WTC11 (cell line): ENCODE measurements around the gene TGM2. TPM values are rescaled to one million over a fixed set of nuclear protein-coding genes. Genes with fewer than 3 reads are reported as not detected.

ENCODE experiments used
- ATAC-seq: fragments of 200-7000 bp; cut with Tn5 transposase; 2 replicates; pipeline ENCODE4 v1.10.0; 2021; ENCODE audit warnings: mild to moderate bottlenecking, moderate library complexity
- CTCF ChIA-PET: fragments of 300-600 bp; sonication (Branson Sonifier 250); formaldehyde crosslinking; loops from one replicate; lab custom pipeline; 2021; ENCODE audit warnings: antibody characterized with exemption; lab: Charles Lee
- POLR2A ChIA-PET: fragments of 350-600 bp; sonication (Branson Sonifier 250); formaldehyde crosslinking; loops from one replicate; lab custom pipeline; 2021; ENCODE audit warnings: antibody characterized with exemption; lab: Charles Lee
- DNase-seq: peaks from one replicate; pipeline ENCODE4 v3.0.0; 2021; ENCODE audit warnings: low spot score
- H3K27ac Mint-ChIP-seq: 2 replicates; pipeline ENCODE4 v1.8.0; 2021; ENCODE audit warnings: mixed read lengths
- H3K27me3 Mint-ChIP-seq: 2 replicates; pipeline ENCODE4 v1.8.0; 2021; ENCODE audit warnings: low read depth, mild to moderate bottlenecking, moderate library complexity, mixed read lengths
- H3K36me3 Mint-ChIP-seq: 2 replicates; pipeline ENCODE4 v1.8.0; 2021; ENCODE audit warnings: mixed read lengths
- H3K4me1 Mint-ChIP-seq: 2 replicates; pipeline ENCODE4 v1.8.0; 2022; ENCODE audit warnings: mixed read lengths
- H3K4me3 Mint-ChIP-seq: 2 replicates; pipeline ENCODE4 v1.8.0; 2021; ENCODE audit warnings: mild to moderate bottlenecking, moderate library complexity, mixed read lengths
- H3K9me3 Mint-ChIP-seq: 2 replicates; pipeline ENCODE4 v1.8.0; 2021; ENCODE audit warnings: mixed read lengths
- ARID4B ChIP-seq: sonication (generic); formaldehyde crosslinking; IDR thresholded peaks from 2 replicates; pipeline ENCODE4 v1.8.0; 2023; ENCODE audit warnings: missing genetic modification reagents, mild to moderate bottlenecking, borderline replicate concordance
- ATF1 ChIP-seq: sonication (generic); formaldehyde crosslinking; IDR thresholded peaks from 2 replicates; pipeline ENCODE4 v1.8.1; 2023; ENCODE audit warnings: mild to moderate bottlenecking, moderate library complexity, missing genetic modification reagents
- CREB1 ChIP-seq: sonication (generic); formaldehyde crosslinking; IDR thresholded peaks from 2 replicates; pipeline ENCODE4 v1.8.0; 2023; ENCODE audit warnings: mild to moderate bottlenecking, missing genetic modification reagents
- FOXP1 ChIP-seq: sonication (generic); formaldehyde crosslinking; IDR thresholded peaks from 2 replicates; pipeline ENCODE4 v1.8.0; 2022; ENCODE audit warnings: missing genetic modification reagents, mild to moderate bottlenecking, moderate library complexity, borderline replicate concordance
- GRHL2 ChIP-seq: fragments of 250-450 bp; sonication (Bioruptor Pico); IDR thresholded peaks from 2 replicates; pipeline ENCODE4 v1.8.0; 2022; ENCODE audit warnings: mild to moderate bottlenecking, moderate library complexity; ENCODE audit not compliant: insufficient replicate concordance, severe bottlenecking
- HMGA2 ChIP-seq: fragments of 250-450 bp; sonication (Bioruptor Pico); IDR thresholded peaks from 2 replicates; pipeline ENCODE4 v1.4.0; 2021; ENCODE audit warnings: mild to moderate bottlenecking, moderate library complexity
- JUN ChIP-seq: sonication (generic); formaldehyde crosslinking; IDR thresholded peaks from 2 replicates; pipeline ENCODE4 v1.8.0; 2023; ENCODE audit warnings: mild to moderate bottlenecking, missing genetic modification reagents
- MXD4 ChIP-seq: fragments of 250-450 bp; sonication (Bioruptor Pico); IDR thresholded peaks from 2 replicates; pipeline ENCODE4 v1.8.0; 2021; ENCODE audit warnings: mild to moderate bottlenecking, moderate library complexity, borderline replicate concordance
- MYBL2 ChIP-seq: sonication (generic); formaldehyde crosslinking; IDR thresholded peaks from 2 replicates; pipeline ENCODE4 v1.8.1; 2023; ENCODE audit warnings: mild to moderate bottlenecking, moderate library complexity, missing genetic modification reagents
- PREB ChIP-seq: sonication (generic); formaldehyde crosslinking; IDR thresholded peaks from 2 replicates; pipeline ENCODE4 v1.8.1; 2022; ENCODE audit warnings: mild to moderate bottlenecking, missing genetic modification reagents, moderate library complexity, borderline replicate concordance
- RORB ChIP-seq: fragments of 250-450 bp; sonication (Bioruptor Pico); IDR thresholded peaks from 2 replicates; pipeline ENCODE4 v1.9.0; 2021; ENCODE audit warnings: mild to moderate bottlenecking
- SMAD3 ChIP-seq: sonication (generic); formaldehyde crosslinking; IDR thresholded peaks from 2 replicates; pipeline ENCODE4 v1.8.0; 2022; ENCODE audit warnings: missing genetic modification reagents, mild to moderate bottlenecking, borderline replicate concordance
- ZBTB43 ChIP-seq: sonication (generic); formaldehyde crosslinking; IDR thresholded peaks from 2 replicates; pipeline ENCODE4 v1.8.1; 2023; ENCODE audit warnings: mild to moderate bottlenecking, missing genetic modification reagents
- ZNF121 ChIP-seq: sonication (generic); formaldehyde crosslinking; IDR thresholded peaks from 2 replicates; pipeline ENCODE4 v1.8.0; 2023; ENCODE audit warnings: missing genetic modification reagents
- ZNF219 ChIP-seq: sonication (generic); formaldehyde crosslinking; IDR thresholded peaks from 2 replicates; pipeline ENCODE4 v1.8.0; 2023; ENCODE audit warnings: missing genetic modification reagents, mild to moderate bottlenecking, borderline replicate concordance
- total RNA-seq: library from RNA; stranded (reverse); gene quantifications from 3 replicates; pipeline ENCODE4 v1.2.3, GENCODE V29; 2021
- TF ChIP-seq, protein P1 (sequence below): sonication (generic); formaldehyde crosslinking; IDR thresholded peaks from 2 replicates; pipeline ENCODE4 v1.8.1; 2023; ENCODE audit warnings: mild to moderate bottlenecking, missing genetic modification reagents, moderate library complexity
- TF ChIP-seq, protein P2 (sequence below): sonication (generic); formaldehyde crosslinking; IDR thresholded peaks from 2 replicates; pipeline ENCODE4 v1.8.0; 2022; ENCODE audit warnings: missing genetic modification reagents
- TF ChIP-seq, protein P3 (sequence below): fragments of 250-450 bp; sonication (Bioruptor Pico); IDR thresholded peaks from 2 replicates; pipeline ENCODE4 v1.9.0; 2021; ENCODE audit warnings: mild to moderate bottlenecking, borderline replicate concordance

The TGM2 gene
- total RNA-seq, 1 experiment from 2014 or later: 1.5 TPM

DNA sequence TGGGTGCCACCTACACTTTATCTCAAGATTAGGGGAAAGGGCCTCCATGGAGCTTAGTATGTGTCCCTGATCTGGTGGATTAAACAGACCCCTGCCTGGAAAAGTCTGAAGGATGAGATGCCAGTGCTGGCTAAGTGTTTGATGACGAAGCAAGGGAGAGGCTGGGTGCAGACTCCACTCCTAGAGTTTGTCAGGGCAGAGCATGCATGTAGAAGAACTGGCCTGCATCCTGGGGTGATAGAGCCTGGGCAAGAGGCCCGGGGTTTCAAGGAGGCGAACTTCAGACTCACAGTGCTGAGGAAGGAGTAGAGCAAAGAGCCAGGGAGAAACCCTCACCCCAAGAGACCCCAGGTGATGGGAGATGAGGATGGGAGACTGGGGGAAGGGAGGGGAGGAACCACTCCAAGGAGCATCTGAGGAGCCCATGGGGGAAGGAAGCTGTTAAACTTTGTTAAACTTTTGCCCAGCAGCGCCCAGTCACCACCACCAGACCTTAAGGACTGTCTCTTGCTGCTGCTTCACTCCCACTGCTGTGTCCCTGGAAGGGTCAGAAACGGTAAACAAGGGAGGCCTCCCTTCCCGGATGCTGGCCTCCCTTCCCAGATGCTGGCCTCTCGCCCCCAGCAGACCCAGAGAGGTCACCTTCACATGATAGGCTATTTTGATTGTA lies 69.9 kb downstream of the TGM2 start:
- DNase-seq: no peak
- POLR2A ChIA-PET: no interaction called here
- no peaks in the 10 kb centered on the region for H3K27me3 Mint-ChIP-seq
- CTCF ChIA-PET: interaction anchor here (2.6 kb wide), 1 partner anchor 21 kb away, joined by 11 read pairs; no protein-coding TSS in a partner anchor
- H3K4me3 Mint-ChIP-seq: no peak overlapping the region
- ATAC-seq: no peak
- H3K27ac Mint-ChIP-seq: peak overlapping the region; percentile 72; the same call in 1 of the 2 replicates
- no peaks in the 10 kb centered on the region for H3K4me1 Mint-ChIP-seq
- peaks cover 12% of the 10 kb centered on the region for H3K36me3 Mint-ChIP-seq
- TF ChIP-seq CREB1 (no peak), FOXP1 (no peak), SMAD3 (CRISPR knock-in tag) (no peak), MYBL2 (CRISPR knock-in tag) (no peak), HMGA2 (no peak), PREB (CRISPR knock-in tag) (no peak)
- TF ChIP-seq, protein P1, sequence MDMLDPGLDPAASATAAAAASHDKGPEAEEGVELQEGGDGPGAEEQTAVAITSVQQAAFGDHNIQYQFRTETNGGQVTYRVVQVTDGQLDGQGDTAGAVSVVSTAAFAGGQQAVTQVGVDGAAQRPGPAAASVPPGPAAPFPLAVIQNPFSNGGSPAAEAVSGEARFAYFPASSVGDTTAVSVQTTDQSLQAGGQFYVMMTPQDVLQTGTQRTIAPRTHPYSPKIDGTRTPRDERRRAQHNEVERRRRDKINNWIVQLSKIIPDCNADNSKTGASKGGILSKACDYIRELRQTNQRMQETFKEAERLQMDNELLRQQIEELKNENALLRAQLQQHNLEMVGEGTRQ: no peak
- H3K9me3 Mint-ChIP-seq: peaks cover 8% of the 10 kb centered on the region

- Mint-ChIP-seq H3K4me3 (no peak overlapping the region), H3K36me3 (peaks cover 11% of the 10 kb centered on the region), H3K9me3 (peaks cover under 1% of the 10 kb centered on the region; the same call in 1 of the 2 replicates), H3K27me3 (no peaks in the 10 kb centered on the region), H3K27ac (no peak overlapping the region), H3K4me1 (no peaks in the 10 kb centered on the region)
- ChIA-PET CTCF (interaction anchor here (2.6 kb wide), 1 partner anchor 21 kb away, joined by 11 read pairs; no protein-coding TSS in a partner anchor), POLR2A (no interaction called here)
- DNase-seq (no peak), ATAC-seq (no peak)
- TF ChIP-seq RORB (CRISPR knock-in tag): no peak
- no peak for TF ChIP-seq ZNF219 (CRISPR knock-in tag)
- TF ChIP-seq JUN (CRISPR knock-in tag): no peak
- TF ChIP-seq ZNF121 (CRISPR knock-in tag): no peak
- TF ChIP-seq ZBTB43: no peak
- TF ChIP-seq, protein P2, sequence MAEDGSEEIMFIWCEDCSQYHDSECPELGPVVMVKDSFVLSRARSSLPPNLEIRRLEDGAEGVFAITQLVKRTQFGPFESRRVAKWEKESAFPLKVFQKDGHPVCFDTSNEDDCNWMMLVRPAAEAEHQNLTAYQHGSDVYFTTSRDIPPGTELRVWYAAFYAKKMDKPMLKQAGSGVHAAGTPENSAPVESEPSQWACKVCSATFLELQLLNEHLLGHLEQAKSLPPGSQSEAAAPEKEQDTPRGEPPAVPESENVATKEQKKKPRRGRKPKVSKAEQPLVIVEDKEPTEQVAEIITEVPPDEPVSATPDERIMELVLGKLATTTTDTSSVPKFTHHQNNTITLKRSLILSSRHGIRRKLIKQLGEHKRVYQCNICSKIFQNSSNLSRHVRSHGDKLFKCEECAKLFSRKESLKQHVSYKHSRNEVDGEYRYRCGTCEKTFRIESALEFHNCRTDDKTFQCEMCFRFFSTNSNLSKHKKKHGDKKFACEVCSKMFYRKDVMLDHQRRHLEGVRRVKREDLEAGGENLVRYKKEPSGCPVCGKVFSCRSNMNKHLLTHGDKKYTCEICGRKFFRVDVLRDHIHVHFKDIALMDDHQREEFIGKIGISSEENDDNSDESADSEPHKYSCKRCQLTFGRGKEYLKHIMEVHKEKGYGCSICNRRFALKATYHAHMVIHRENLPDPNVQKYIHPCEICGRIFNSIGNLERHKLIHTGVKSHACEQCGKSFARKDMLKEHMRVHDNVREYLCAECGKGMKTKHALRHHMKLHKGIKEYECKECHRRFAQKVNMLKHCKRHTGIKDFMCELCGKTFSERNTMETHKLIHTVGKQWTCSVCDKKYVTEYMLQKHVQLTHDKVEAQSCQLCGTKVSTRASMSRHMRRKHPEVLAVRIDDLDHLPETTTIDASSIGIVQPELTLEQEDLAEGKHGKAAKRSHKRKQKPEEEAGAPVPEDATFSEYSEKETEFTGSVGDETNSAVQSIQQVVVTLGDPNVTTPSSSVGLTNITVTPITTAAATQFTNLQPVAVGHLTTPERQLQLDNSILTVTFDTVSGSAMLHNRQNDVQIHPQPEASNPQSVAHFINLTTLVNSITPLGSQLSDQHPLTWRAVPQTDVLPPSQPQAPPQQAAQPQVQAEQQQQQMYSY (CRISPR knock-in tag): no peak
- TF ChIP-seq, protein P3, sequence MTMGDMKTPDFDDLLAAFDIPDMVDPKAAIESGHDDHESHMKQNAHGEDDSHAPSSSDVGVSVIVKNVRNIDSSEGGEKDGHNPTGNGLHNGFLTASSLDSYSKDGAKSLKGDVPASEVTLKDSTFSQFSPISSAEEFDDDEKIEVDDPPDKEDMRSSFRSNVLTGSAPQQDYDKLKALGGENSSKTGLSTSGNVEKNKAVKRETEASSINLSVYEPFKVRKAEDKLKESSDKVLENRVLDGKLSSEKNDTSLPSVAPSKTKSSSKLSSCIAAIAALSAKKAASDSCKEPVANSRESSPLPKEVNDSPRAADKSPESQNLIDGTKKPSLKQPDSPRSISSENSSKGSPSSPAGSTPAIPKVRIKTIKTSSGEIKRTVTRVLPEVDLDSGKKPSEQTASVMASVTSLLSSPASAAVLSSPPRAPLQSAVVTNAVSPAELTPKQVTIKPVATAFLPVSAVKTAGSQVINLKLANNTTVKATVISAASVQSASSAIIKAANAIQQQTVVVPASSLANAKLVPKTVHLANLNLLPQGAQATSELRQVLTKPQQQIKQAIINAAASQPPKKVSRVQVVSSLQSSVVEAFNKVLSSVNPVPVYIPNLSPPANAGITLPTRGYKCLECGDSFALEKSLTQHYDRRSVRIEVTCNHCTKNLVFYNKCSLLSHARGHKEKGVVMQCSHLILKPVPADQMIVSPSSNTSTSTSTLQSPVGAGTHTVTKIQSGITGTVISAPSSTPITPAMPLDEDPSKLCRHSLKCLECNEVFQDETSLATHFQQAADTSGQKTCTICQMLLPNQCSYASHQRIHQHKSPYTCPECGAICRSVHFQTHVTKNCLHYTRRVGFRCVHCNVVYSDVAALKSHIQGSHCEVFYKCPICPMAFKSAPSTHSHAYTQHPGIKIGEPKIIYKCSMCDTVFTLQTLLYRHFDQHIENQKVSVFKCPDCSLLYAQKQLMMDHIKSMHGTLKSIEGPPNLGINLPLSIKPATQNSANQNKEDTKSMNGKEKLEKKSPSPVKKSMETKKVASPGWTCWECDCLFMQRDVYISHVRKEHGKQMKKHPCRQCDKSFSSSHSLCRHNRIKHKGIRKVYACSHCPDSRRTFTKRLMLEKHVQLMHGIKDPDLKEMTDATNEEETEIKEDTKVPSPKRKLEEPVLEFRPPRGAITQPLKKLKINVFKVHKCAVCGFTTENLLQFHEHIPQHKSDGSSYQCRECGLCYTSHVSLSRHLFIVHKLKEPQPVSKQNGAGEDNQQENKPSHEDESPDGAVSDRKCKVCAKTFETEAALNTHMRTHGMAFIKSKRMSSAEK (CRISPR knock-in tag): no peak
- no peak for TF ChIP-seq SMAD3 (CRISPR knock-in tag)
- TF ChIP-seq GRHL2 (CRISPR knock-in tag): no peak
- TF ChIP-seq ATF1 (CRISPR knock-in tag): no peak
- TF ChIP-seq ARID4B (CRISPR knock-in tag): no peak
- no peak for TF ChIP-seq CREB1
- TF ChIP-seq MXD4 (CRISPR knock-in tag): no peak
These were observed 70.6 kb downstream of the TGM2 start for GRCh38 chr20:38094373-38094891.
